ENCODE measurements around the gene ZDHHC8.
A peak's percentile ranks its signal among the peaks of the same experiment; 100 is the strongest.

The ZDHHC8 gene, protein sequence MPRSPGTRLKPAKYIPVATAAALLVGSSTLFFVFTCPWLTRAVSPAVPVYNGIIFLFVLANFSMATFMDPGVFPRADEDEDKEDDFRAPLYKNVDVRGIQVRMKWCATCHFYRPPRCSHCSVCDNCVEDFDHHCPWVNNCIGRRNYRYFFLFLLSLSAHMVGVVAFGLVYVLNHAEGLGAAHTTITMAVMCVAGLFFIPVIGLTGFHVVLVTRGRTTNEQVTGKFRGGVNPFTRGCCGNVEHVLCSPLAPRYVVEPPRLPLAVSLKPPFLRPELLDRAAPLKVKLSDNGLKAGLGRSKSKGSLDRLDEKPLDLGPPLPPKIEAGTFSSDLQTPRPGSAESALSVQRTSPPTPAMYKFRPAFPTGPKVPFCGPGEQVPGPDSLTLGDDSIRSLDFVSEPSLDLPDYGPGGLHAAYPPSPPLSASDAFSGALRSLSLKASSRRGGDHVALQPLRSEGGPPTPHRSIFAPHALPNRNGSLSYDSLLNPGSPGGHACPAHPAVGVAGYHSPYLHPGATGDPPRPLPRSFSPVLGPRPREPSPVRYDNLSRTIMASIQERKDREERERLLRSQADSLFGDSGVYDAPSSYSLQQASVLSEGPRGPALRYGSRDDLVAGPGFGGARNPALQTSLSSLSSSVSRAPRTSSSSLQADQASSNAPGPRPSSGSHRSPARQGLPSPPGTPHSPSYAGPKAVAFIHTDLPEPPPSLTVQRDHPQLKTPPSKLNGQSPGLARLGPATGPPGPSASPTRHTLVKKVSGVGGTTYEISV

DNA sequence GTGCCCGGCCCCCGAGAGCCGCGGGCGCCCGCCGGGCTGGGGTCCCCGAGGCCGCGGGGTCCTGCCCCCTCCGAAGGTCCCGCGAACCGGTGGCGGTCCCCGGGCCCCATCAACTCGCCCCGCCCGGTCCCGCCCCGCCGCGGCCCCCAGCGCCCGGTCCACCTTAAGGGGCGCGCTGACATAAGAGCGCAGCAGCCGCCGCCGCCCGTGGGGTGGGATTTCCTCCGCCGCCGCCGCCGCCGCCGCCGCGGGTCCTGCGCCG, at the start of gene ZDHHC8:
Gene ZDHHC8, plus strand, starts transcription at position 208 of the 262 bp plus-strand sequence. CDS start 144 bp downstream, outside the sequence.
- DNase-seq (ENCODE audit: low read depth), result no peak

DNA sequence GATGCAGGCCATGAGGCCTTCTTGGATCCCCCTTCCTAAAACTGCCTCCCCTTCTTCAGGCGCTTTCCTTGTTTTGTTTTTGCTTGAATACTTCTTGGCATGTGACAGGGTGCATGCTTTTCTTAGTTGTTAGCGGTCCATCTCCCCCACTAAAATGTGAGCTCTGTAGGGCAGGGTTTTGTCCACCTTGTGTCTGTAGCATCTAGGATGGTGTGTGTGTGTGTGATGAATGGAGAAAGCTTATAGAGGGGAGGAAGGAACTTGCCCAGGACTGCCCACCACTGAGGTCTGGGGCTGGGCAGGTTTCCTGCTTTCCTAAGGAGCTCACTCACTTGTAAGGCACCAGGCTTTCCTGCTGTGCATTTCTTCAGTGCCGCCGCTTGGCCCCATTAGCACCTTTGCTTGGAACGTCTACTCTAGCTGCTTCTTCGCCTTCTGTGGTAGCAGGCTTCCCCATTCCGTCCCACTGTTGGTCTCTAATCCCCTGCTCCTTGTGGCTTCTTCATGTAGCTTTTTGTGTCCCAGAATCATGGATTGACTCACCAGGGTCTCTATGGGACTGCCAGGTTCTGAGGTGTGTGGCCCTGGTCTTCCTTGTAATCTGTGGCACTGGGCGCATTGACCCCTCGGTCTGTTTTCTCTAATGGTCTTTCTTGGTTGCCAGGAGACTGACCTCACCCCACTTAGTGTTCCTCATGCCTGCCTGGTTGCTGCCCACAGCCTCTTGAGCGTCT, 48.3 kb upstream of the ZDHHC8 start:
- no peak for DNase-seq (ENCODE audit: low read depth)

DNA sequence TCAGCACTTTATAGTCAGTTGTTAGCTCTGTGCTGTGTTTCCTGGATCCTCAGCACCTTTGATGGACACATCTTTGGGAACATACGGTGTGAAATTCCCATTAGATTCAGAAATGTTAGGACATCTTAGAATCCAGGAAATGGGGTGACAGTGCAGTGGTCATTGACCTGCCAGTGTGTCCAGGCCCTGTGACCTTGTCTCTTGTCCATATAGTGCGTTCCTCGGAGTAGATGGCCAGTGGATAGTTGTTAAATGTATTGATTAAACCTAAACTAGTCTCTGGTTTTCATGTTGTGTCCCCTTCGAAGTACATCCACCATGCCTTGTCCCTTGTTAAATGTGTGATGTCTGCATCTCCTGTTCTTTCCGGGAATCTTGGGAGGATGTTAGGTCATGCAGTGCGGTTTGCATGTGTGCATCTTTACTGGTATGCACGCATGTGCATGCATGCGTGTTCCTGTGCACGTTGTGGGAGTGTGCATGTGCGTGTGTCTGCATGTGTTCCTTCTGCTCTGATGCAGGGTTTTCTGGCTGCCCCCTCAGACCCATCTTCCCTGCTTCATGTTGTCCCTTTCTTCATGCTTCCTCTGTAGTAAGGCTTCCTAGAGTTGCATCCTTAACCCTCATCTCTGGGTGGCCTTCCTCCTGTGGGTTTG, 47.6 kb upstream of the ZDHHC8 start:
- no peak for DNase-seq (ENCODE audit: low read depth)

DNA sequence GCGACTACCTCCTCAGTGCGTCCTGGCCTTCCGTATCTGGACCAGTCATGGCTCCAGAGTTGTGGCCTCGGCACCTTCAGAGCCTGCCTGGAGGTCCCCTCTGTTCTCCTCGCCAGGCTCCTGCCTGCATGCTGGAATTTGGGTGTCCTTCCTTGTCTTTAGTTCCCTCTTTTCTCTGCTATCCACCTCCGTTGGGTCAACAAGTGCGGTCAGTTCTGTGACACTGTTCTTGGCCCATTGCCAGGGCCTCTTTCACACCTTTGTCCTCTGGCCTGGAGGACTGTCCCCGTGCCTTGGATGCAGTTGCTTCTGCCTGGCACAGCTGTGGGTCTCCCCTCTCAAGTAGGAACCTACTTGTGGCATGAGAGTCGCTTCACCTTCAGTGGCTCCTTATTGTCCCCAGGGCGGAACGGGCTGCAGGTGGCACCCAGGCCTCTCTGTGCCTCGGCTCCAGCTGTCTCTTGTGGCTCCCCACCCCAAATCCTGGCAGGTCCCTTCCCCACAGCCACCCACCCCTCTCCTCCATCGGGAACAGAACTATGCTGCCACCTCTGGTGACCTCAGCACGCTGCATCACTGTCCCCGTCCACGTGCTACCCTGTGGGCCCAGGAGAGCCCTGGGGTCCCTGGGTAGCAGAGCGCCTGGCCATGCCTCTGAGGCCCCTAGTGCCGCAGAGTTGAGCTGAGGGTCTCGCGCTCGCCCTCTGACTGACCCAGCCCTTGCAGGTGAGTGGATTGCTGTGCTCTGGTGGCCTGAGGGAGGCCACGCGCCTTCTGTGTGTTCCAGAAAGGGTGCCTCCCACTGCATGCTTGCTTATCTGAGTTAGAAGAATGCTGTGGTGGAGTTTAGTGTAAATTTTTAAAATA, 46.8 kb upstream of the ZDHHC8 start:
- peak; percentile 38 for DNase-seq (ENCODE audit: low read depth)

DNA sequence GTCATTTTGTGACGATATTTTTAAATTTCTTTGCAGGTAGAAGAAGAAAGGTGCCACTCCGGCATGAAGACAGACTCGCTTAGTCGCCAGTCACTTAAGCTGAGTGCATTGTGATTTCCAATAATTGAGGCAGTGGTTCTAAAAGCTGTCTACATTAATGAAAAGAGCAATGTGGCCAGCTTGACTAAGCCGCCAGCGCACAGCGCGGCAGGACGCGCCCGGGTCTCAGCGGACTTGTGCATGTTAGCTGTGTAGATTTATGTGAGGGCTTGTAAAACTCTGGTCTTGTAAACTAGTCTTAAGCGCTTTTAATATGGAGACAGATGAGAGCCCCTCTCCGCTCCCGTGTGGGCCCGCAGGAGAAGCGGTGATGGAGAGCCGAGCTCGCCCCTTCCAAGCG, 46.0 kb upstream of the ZDHHC8 start:
- DNase-seq (ENCODE audit: low read depth), result no peak

DNA sequence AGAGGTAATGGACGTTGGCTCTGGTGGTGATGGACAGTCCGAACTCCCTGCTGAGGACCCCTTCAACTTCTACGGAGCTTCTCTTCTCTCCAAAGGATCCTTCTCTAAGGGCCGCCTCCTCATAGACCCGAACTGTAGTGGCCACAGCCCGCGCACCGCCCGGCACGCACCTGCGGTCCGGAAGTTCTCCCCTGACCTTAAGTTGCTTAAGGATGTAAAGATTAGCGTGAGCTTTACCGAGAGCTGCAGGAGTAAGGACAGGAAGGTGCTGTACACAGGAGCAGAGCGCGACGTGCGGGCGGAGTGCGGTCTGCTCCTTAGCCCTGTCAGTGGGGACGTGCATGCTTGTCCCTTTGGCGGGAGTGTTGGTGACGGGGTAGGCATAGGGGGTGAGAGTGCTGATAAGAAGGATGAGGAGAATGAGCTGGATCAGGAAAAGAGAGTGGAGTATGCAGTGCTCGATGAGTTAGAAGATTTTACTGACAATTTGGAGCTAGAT, 45.5 kb upstream of the ZDHHC8 start:
- no peak for DNase-seq (ENCODE audit: low read depth)

DNA sequence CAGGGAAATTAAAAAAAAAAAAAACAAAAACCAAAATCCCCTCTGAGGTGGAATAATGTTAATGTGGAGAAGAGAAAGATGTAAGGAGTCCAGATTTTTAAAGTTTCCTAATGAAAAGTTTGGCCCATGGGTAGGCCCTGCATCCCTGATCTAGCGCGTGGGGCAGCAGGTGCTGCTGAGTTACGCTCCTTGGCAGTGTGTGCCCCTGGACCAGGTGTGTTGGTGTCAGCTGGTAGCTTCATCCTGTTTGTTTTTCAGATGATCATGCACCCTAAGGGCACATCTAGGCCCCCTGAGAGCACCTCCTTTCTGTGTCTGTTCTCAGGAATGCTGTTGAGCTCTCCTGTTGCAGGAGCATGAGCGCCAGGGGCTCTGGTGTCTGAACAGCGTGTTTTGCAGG, 44.8 kb upstream of the ZDHHC8 start:
- DNase-seq (ENCODE audit: low read depth), result no peak

DNA sequence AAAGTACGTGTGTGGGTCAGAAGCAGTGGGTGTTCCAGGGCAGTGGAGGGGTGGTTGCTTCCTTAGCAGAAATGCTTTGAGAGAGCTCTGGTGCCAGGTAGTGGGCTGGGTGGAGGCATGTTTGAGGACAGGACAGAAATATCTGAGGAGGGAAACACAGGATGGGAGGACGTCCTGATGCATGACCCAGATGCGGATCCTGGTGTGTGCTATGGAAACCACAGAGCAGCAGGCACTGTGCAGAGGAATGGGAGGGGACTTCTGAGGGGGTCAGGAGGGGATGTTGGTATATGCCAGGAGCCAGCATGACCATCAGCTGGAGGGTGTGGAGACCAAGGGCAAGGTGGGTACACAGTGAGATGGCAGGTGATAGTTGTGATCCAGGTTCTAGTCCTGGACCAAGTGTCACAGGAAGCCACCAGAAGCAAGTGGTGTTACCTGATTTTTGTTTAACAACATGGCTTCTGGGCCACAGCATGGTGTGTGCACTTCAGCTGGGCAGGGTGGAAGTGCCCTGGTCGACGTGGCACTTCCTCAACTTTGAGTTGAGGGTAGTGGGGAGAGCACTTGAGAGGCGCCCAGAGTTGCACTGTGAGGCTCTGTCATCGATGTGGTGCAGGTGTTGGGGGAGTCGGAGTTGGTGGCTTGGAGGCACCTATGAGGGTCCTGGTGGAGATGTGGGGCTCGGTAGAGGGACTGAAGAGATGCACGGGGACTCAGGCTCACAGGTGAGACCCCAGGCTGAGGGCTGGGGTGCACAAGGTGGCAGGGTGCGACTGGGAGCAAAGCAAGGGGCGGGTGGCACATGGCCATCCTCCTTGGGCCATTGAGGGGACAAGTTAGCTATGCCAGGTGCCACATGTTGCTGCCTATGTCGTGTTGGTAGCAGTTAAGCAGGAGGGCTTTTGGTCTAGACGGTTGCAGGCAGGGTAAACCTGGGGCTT, 44.0 kb upstream of the ZDHHC8 start:
- no peak for DNase-seq (ENCODE audit: low read depth)

DNA sequence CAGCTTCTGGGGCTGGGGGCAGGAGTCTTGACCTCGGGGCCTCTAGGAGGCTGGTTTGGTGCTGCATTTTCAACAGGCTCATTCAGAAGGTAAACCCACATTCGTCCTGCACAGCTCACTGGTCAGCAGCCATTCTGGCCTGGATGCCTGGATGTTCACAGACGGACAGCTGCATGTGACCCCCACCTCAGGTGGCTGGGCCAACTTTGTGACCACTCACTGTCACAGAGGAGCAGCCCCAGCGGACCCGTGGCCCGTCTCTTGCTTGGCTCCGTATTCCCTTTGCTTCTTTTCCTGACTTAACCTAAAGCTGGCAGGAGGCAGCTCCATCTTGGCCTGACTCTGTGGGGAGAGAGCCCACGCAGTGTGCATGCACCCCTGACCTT, 43.3 kb upstream of the ZDHHC8 start:
- DNase-seq (ENCODE audit: low read depth), result no peak

DNA sequence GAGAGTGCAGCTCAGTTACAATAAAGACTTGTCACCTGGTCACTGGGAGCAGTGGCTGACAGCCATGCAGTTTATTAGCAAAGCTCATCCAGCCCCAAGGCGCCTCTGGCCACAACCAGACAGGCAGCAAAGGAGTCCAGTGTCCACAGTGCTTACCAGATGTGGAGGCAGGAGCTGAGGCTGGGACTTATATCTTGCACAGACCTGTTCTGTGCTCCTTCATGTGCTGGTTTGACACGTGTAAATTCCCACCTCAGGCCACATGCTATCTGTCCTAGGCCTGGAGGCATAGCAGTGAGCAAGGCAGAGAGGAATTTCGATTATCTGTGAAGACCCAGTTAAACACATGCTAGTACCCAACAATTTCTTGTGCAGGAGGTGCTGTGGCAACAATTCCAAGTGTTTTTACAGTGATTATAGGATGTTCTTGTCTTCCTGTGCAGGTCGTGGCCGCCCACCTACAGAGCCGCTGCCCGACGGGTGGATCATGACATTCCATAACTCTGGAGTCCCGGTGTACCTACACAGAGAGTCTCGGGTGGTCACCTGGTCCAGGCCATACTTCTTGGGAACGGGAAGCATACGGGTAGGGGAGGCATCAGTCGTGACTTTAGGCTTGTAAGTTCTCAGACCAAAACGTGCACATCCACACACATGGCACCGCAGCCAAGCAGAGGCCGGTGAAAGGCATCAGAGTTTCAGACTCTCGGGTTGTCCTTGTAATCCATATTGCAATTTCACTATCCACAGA, 42.2 kb upstream of the ZDHHC8 start:
- DNase-seq (ENCODE audit: low read depth), result no peak

DNA sequence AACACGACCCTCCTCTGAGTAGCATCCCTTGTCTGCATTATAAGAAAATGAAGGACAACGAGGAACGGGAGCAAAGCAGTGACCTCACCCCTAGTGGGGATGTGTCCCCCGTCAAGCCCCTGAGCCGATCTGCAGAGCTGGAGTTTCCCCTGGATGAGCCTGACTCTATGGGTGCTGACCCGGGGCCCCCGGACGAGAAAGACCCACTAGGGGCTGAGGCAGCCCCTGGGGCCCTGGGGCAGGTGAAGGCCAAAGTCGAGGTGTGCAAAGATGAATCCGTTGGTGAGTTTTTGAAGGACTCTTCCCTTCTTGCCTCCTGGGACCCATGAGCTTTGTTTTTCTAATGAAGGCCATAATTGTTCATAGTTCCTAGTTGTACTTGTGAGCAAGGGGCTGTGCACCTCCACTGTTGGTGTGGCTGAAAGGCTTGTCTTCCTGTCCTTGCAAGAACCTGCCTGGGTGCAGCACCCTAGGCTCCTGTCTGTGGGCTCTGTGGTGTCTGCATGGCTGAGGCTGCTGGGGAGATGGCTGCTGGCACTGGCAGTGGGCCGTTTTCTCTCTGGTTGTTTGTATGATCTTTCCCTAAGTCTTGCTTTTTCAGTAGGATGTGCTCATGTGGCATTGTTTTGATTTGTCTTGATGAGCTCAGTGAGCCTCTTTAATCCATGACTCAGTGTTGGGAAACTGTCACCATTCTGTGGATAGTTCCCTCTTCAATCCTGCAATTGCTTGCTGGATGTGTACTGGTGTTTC, 41.5 kb upstream of the ZDHHC8 start:
- DNase-seq (ENCODE audit: low read depth), result peak; percentile 19

DNA sequence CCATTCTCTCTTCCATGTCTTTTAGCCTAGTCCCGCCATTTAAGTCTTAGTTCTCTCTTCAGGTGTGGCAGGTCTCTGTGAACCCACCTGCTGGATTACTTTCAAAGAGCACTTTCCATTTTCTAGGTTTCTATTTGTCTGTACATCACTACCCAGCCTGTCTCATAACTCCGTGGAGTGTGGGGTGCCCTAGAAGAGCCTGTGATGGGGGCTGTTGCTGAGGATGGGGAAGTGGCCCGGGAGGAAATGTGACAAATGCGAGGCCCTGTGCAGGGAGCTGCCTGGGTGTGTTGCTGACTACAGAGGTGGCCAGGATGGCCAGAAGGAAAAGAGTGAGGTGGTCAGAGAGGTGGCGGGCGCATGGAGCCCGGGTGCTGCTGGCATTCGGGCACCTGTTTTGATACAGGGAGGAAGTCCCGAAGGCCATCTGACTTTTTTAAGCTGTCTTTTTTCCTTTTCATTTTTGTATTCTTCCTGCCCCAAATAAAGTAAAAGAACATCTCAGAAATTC, 40.8 kb upstream of the ZDHHC8 start:
- DNase-seq (ENCODE audit: low read depth), result no peak

DNA sequence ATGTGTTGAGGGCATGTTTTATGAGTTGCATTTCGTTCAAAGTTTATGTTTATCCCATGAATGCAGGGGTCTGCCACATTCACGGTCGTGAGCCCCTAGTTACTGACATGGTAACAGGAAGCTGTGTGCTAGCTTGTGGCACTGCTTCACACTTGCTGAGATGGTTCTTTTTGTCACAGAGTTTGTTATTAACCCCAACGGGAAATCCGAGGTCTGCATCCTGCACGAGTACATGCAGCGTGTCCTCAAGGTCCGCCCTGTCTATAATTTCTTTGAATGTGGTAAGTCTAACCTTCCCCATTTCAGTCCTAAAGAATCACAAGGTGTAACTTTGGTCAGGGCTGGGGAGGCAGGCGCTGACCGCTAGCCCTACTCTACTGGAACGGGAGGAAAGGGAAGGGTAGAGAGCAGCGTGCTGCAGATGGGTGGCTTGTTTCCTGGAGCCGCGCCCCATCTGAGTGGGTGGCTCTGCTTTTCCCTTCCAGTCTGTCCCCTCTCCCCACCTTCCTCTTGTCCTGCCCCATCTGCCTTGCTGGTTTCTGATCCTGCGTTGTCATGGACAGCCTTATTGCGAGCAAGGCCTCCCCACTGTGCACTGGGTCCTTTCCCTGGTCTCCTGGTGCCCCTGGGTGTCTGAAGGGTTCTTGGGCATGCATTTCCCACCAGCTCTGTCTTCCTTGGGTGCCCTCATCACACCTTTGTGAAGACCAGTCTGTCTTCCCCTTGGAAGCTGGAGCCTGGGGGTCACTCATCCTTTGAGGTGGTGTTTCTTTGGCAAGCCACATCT, 39.7 kb upstream of the ZDHHC8 start:
- no peak for DNase-seq (ENCODE audit: low read depth)

DNA sequence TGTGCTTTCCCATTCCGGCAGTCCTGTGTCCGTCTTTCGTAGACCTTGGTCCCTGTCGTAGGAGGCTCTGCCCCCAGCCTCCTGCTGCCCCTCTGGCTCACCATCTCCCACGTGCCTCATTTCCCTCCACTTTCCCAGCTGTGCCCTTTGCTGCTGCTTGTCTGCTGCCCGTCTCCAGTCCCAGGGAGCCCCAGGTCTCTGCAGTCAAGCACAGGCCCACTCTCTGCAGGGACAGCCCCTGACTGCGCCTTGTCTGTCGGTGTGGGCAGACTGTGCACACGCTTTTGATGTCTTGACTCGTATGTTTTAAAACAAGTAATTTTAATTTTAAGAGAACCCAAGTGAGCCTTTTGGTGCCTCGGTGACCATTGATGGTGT, 39.1 kb upstream of the ZDHHC8 start:
- no peak for DNase-seq (ENCODE audit: low read depth)

DNA sequence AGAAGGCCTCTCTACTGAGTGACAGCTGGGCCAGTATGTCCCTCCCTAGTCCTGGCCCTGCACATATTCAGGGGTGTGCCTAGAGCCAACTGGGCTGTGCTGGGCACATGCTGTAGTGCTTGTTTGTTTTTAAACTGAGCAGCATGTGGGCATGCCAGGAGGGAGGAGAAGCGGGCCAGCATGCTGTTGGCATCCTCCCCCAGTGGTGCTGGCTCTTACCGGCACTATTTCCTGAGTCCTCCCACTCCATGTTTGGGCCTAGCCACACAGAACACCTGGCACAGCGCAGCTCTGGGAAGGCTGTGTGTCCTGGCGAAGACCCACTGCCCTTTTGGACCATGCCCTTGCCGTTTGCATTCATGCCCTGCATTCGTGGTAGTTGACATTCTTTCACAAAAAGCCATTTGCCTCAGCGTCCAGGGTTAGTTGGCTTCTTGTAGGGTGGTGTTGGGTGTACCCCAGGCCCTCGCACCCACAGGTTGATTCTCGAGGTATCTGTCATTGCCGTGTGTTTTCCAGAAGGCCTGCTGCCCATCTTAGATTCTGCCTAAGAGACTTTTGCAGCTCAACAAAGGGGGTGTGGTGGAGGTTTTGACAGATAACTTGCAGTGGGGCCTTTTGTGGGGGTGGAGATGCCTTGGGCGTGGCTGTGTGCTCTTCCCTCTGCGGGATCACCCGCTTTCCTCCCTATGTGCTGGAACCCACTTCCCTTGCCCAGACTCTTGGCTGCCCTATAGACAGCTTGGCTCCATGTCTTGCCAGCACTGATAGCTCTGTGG, 38.0 kb upstream of the ZDHHC8 start:
- no peak for DNase-seq (ENCODE audit: low read depth)

DNA sequence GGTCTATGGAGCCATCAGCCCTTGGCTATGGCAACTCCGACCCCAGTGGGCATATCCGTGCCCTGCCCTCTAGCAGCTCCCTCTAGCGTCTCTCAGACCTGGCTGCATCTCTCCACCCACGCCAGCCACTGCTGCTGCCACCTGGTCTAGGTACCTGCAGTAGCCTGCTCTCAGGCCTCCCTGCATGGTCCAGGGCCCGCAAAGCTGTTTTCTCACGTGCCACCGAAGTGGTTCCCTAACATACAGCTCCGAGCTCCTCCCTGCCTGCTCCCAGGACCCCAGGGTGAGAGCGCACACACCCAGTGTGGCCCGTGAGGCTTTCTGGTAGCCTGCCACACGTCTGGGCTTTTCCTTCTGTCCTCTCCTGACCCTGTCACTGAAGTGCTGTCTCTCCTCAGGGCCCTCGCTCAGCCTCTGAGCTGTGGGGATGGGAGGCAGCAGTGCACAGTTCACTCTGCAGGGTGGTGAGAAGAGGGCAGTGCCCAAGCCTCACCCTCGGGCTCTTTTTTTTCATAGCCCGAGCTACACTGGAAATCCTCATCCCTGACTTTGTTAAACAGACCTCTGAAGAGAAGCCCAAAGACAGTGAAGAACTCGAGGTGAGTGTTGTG, 37.3 kb upstream of the ZDHHC8 start:
- DNase-seq (ENCODE audit: low read depth), result no peak

Measured in amniotic epithelial cell (primary cell).